ENCODE measurements around the gene MITF.
A peak's percentile ranks its signal among the peaks of the same experiment; 100 is the strongest.

The MITF gene

GRCh38 chr3:69753179-69753775 is 14.0 kb downstream of the MITF start:
- DNase-seq: no peak

DNA sequence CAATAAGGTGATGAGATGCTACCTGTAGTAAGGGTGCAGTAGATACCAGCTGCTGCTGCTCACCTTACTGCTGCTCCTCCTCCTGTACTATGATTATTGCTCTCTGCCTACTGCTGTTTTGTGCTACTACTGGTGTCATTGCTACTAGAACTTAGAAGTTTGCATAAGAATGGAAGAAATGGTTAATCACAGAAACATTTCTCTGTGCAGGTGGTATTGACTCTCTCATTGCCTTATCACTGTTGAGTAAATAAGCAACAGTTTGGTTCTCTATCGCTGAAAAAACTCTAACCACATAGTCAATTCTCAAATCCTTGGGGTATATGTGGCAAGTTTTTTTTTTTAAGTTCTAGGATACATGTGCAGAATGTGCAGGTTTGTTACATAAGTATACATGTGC is 16.5 kb downstream of the MITF start:
- DNase-seq: no peak

GRCh38 chr3:69761896-69762767 is 22.9 kb downstream of the MITF start:
- DNase-seq: no peak

- no peak for DNase-seq
Measured at GRCh38 chr3:69762768-69763229, 23.5 kb downstream of the MITF start.

- no peak for DNase-seq
Measured at GRCh38 chr3:69763458-69763857, 24.2 kb downstream of the MITF start.

DNA sequence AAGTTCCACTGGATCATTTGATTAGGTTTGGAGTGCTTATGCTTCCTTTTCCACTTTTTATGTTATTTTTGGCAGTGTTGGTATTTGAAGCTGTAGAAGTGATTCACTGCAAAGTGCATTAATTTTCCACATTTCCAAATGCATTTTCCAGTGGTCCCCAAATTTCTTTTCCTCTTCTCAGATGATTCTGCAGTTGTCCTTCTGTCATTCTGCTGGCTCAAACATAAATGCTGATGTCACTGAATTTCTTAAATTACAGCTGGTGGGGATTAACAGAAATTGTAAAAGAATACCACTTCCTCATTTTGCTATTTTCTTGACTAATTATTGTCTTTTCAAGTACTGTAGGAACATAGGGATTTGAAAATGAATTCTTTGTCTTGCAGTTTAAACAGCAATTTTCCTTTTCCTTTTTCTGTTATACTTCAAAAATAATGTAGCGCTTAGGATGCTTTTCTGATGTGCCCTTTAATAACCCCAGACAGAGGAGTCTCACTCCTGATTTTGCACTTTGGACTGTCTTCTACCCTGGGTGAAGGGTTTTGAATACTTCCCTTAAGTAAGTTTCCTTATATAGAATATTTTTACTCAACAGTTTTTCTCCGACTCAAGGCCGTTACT is 25.0 kb downstream of the MITF start:
- no peak for DNase-seq

GRCh38 chr3:69764861-69765260 is 25.6 kb downstream of the MITF start:
- DNase-seq: peak in 2 of 58 donors; percentile 6 to 13

- no peak for DNase-seq
Measured at GRCh38 chr3:69766638-69767037, 27.4 kb downstream of the MITF start.

DNA sequence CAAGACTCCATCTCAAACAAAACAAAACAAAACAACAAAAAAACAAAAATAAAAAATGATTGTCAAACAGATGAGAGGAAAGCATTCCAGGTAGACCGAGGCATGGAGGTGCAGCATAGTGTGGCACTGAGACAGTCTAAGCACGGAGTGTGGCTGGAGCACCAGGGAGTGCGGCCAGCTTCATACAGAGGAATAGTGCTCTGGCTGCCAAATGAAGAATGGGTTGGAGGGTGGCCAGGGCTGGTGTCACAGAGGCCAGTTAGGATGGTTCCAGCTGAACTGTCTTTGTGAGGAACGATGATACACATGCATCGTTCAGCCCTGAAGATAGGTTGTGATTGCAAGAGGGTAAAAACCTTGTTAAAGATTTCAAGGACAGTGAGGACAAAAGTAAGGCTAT is 28.3 kb downstream of the MITF start:
- DNase-seq: peak in 53 of 58 donors; percentile 10 to 89 (median 59)

GRCh38 chr3:69768438-69768837 is 29.2 kb downstream of the MITF start:
- no peak for DNase-seq

GRCh38 chr3:69770219-69770618 is 31.0 kb downstream of the MITF start:
- no peak for DNase-seq

- no peak for DNase-seq
Measured at GRCh38 chr3:69770976-69771634, 31.8 kb downstream of the MITF start.

GRCh38 chr3:69772152-69772867 is 33.0 kb downstream of the MITF start:
- no peak for DNase-seq

GRCh38 chr3:69774029-69774428 is 34.8 kb downstream of the MITF start:
- DNase-seq: peak in 3 of 58 donors; percentile 2 to 57 (median 21)

- DNase-seq: no peak
Measured at GRCh38 chr3:69775751-69776150, 36.5 kb downstream of the MITF start.

- DNase-seq: no peak
Measured at GRCh38 chr3:69776289-69776688, 37.0 kb downstream of the MITF start.

DNA sequence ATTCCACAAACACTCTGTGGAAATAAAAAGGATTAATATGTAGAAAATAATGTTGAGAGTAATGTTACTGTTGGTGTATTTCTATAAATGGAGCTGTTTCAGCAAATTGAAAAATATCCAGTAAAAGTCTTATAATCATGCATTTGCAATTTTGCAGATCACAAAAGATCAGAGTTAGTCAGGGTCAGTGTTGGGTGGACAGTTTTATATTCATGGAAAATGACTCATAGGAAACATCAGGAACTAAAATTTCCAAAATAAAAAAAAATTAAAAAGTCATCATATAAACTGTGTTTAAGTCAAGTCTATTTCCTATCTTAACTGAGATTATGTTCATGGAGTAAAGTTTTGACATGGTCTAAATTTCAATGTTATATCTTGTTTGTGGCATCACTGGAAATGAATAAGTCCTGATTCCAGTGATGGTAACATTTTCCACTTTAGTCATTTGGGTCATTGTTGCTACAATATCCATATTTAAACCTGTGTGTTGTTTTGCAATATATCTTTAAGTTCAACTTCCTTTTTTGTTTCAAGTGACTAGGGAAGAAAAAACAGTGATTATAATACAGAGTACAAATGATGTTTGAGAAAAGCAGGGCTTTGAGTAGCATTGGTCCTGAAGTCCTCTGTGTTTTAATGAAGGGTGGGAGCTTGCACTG is 37.8 kb downstream of the MITF start:
- no peak for DNase-seq

- no peak for DNase-seq
Measured at GRCh38 chr3:69777582-69777967, 38.3 kb downstream of the MITF start.

DNA sequence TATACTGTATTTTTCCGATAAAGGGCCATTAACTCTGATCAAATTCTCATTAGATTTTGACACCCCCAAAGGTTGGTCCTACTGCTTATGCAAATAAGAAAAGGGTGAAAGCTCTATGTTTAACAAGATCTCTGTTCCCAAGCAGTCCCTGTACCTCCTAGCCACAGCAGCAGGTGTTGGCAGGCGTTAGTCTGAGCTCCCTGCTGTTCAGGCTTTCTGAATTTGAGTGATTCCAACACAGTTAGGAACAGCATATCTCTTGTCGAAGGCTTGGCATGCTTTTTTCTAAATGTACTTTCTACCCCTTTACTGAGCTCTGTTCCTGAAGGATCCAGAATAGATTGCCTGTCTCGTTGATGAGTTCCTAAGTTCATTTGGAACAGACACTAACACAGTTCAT is 42.3 kb downstream of the MITF start:
- DNase-seq: no peak

DNA sequence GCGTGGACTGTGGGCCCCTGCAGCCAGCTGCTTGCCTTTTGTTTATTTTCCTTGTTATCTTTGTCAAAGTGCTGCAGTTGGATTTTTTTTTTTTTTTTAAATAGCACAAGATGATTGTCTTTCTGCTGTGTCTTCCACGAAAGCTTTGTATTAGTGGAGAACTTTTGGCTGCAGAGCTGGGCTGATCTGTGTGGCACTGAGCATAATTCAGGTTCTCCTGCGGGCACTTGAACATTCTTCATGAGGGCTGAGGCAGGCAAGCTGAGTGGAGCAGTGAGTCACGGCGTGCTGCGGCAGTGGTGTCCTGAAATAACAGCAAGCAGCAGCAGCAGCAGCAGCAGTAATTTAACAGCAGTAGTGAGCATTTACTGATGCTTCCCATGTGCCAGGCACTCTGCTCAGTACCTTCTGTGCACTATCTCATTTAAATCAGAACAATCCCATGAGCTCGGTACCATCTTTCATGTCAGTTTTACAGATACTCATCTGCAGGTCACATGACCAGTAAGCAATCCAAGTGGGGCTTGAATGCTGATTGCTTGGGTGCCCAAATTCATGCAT is 45.8 kb downstream of the MITF start:
- peak in 17 of 58 donors; percentile 1 to 45 (median 14) for DNase-seq

Measured in anterior cingulate cortex (tissue), 58 donors.